H1 (cell line): Measurements from ENCODE around the gene IDE. TPM values are rescaled to one million over a fixed set of nuclear protein-coding genes. Genes with fewer than 3 reads are reported as not detected.

Experiments
- CBX8 ChIP-seq: fragments of 300-800, 300-1000 bp; sonication (generic); IDR thresholded peaks from 2 replicates; pipeline ENCODE4 v1.7.1; 2016; ENCODE audit warnings: low read depth, low read length, borderline replicate concordance
- CHD2 ChIP-seq: IDR thresholded peaks from 2 replicates; pipeline ENCODE4 v1.6.1; 2012; ENCODE audit warnings: low read length, improper control_type of control experiment
- EZH2 ChIP-seq: fragments of 200-600 bp; sonication (generic); IDR thresholded peaks from 2 replicates; pipeline ENCODE4 v1.7.1; 2012; ENCODE audit warnings: low read depth, mild to moderate bottlenecking, moderate library complexity, low read length, inconsistent platforms; ENCODE audit not compliant: severe bottlenecking
- JUND ChIP-seq: IDR thresholded peaks from 2 replicates; pipeline ENCODE4 v1.6.1; 2011; ENCODE audit warnings: mild to moderate bottlenecking, improper control_type of control experiment, low read length
- KDM5A ChIP-seq: fragments of 200-600 bp; IDR thresholded peaks from 2 replicates; pipeline ENCODE4 v1.7.1; 2012; ENCODE audit warnings: mild to moderate bottlenecking, low read length, inconsistent platforms, mixed read lengths
- MAFK ChIP-seq: IDR thresholded peaks from 2 replicates; pipeline ENCODE4 v1.6.1; 2012; ENCODE audit warnings: low read depth, mild to moderate bottlenecking, improper control_type of control experiment, low read length
- MAX ChIP-seq: IDR thresholded peaks from 2 replicates; pipeline ENCODE4 v1.6.1; 2012; ENCODE audit warnings: inconsistent platforms
- NANOG ChIP-seq: IDR thresholded peaks from 2 replicates; pipeline ENCODE4 v1.6.1; 2011; ENCODE audit warnings: low read length, low read depth, mild to moderate bottlenecking, inconsistent platforms; ENCODE audit not compliant: insufficient read depth, poor library complexity, severe bottlenecking
- RBBP5 ChIP-seq: IDR thresholded peaks from 2 replicates; pipeline ENCODE4 v1.7.1; 2012; ENCODE audit warnings: low read depth, mild to moderate bottlenecking, inconsistent platforms, low read length, moderate library complexity, borderline replicate concordance
- RXRA ChIP-seq: IDR thresholded peaks from 2 replicates; pipeline ENCODE4 v1.6.1; 2011; ENCODE audit warnings: low read depth, mild to moderate bottlenecking, low read length, moderate library complexity; ENCODE audit not compliant: insufficient read depth
- TAF7 ChIP-seq: optimal IDR thresholded peaks from 2 replicates; pipeline ENCODE3; 2011; ENCODE audit warnings: low read depth, mild to moderate bottlenecking, inconsistent platforms, low read length, moderate library complexity, borderline replicate concordance
- polyA plus RNA-seq, 7 experiments: library from polyadenylated mRNA; depleted of rRNA in 3 of 7; stranded (reverse) in 5 of 7; unstranded in 2 of 7; fragments of >200 nt in 5 of 7; fragments of 200-250 nt in 2 of 7; gene quantifications; 1 replicate in 5 of 7; 2 replicates in 1 of 7; 4 replicates in 1 of 7; pipeline versions ENCODE4 v1.2.1 to v1.2.3, GENCODE V29; 2011 to 2013; ENCODE audit warnings: missing spikeins in 2 of 7, mixed read lengths in 2 of 7
- total RNA-seq: library from RNA; stranded (reverse); fragmentation: NEBNext Ultra II Directional; extraction: Animal tissue kit (Norgen Biotek cat#: 25700); gene quantifications from 2 replicates; pipeline ENCODE4 v1.2.1, GENCODE V29; 2021
- TF ChIP-seq, protein P1 (sequence below): fragments of 300-600 bp; sonication (generic); IDR thresholded peaks from 2 replicates; pipeline ENCODE4 v1.7.1; 2012; ENCODE audit warnings: low read length, moderate library complexity, mild to moderate bottlenecking, inconsistent platforms; ENCODE audit not compliant: insufficient replicate concordance

IDE gene
- total and polyA plus RNA-seq, 2 of the 8 experiments (the other 6 are each of a cell fraction or from before 2014, with no cell fraction given) = 12.7 to 52.7 TPM

DNA sequence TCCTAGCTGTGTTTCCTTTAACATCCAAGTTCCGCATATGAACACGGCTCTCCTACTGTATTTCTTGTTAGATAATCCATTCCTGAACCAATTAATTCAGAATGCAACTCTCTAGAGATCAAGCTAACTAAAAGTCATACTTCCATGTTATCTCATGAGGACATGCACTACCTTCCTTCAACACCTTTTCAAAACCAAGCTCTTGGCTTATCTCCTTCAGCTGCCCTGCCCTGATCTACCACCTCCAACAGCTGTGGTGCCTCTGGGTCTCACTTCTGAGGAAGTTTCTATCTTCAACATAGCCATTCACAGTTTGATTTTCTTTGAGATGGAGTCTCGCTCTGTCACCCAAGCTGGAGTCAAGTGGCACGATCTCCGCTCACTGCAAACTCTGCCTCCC is 109.5 kb downstream of the IDE start (continued):
- TF ChIP-seq, protein P1, sequence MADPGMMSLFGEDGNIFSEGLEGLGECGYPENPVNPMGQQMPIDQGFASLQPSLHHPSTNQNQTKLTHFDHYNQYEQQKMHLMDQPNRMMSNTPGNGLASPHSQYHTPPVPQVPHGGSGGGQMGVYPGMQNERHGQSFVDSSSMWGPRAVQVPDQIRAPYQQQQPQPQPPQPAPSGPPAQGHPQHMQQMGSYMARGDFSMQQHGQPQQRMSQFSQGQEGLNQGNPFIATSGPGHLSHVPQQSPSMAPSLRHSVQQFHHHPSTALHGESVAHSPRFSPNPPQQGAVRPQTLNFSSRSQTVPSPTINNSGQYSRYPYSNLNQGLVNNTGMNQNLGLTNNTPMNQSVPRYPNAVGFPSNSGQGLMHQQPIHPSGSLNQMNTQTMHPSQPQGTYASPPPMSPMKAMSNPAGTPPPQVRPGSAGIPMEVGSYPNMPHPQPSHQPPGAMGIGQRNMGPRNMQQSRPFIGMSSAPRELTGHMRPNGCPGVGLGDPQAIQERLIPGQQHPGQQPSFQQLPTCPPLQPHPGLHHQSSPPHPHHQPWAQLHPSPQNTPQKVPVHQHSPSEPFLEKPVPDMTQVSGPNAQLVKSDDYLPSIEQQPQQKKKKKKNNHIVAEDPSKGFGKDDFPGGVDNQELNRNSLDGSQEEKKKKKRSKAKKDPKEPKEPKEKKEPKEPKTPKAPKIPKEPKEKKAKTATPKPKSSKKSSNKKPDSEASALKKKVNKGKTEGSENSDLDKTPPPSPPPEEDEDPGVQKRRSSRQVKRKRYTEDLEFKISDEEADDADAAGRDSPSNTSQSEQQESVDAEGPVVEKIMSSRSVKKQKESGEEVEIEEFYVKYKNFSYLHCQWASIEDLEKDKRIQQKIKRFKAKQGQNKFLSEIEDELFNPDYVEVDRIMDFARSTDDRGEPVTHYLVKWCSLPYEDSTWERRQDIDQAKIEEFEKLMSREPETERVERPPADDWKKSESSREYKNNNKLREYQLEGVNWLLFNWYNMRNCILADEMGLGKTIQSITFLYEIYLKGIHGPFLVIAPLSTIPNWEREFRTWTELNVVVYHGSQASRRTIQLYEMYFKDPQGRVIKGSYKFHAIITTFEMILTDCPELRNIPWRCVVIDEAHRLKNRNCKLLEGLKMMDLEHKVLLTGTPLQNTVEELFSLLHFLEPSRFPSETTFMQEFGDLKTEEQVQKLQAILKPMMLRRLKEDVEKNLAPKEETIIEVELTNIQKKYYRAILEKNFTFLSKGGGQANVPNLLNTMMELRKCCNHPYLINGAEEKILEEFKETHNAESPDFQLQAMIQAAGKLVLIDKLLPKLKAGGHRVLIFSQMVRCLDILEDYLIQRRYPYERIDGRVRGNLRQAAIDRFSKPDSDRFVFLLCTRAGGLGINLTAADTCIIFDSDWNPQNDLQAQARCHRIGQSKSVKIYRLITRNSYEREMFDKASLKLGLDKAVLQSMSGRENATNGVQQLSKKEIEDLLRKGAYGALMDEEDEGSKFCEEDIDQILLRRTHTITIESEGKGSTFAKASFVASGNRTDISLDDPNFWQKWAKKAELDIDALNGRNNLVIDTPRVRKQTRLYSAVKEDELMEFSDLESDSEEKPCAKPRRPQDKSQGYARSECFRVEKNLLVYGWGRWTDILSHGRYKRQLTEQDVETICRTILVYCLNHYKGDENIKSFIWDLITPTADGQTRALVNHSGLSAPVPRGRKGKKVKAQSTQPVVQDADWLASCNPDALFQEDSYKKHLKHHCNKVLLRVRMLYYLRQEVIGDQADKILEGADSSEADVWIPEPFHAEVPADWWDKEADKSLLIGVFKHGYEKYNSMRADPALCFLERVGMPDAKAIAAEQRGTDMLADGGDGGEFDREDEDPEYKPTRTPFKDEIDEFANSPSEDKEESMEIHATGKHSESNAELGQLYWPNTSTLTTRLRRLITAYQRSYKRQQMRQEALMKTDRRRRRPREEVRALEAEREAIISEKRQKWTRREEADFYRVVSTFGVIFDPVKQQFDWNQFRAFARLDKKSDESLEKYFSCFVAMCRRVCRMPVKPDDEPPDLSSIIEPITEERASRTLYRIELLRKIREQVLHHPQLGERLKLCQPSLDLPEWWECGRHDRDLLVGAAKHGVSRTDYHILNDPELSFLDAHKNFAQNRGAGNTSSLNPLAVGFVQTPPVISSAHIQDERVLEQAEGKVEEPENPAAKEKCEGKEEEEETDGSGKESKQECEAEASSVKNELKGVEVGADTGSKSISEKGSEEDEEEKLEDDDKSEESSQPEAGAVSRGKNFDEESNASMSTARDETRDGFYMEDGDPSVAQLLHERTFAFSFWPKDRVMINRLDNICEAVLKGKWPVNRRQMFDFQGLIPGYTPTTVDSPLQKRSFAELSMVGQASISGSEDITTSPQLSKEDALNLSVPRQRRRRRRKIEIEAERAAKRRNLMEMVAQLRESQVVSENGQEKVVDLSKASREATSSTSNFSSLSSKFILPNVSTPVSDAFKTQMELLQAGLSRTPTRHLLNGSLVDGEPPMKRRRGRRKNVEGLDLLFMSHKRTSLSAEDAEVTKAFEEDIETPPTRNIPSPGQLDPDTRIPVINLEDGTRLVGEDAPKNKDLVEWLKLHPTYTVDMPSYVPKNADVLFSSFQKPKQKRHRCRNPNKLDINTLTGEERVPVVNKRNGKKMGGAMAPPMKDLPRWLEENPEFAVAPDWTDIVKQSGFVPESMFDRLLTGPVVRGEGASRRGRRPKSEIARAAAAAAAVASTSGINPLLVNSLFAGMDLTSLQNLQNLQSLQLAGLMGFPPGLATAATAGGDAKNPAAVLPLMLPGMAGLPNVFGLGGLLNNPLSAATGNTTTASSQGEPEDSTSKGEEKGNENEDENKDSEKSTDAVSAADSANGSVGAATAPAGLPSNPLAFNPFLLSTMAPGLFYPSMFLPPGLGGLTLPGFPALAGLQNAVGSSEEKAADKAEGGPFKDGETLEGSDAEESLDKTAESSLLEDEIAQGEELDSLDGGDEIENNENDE = no peak
- no peak for TF ChIP-seq TAF7
- TF ChIP-seq EZH2 = no peak
- TF ChIP-seq CBX8 = no peak
- no peak for TF ChIP-seq JUND
- no peak for TF ChIP-seq KDM5A
- no peak for TF ChIP-seq MAFK
- TF ChIP-seq NANOG = no peak
- TF ChIP-seq RBBP5 = no peak
- TF ChIP-seq MAX = no peak
- no peak for TF ChIP-seq CHD2
- TF ChIP-seq RXRA = no peak
